NOMO-1 (cell line): Measurements from ENCODE around the gene RBM41.
"Not testable (repeated sequence)": the region's sequence is repeated elsewhere in the genome, so short reads cannot be mapped to it uniquely, and the experiment has no call there.

ENCODE experiments used
- DNase-seq, 2 experiments: peaks; one replicate each; lab custom pipeline; 2025; ENCODE audit not compliant: unreplicated experiment in 2 of 2; lab: John Stamatoyannopoulos, UW

Gene RBM41

DNA sequence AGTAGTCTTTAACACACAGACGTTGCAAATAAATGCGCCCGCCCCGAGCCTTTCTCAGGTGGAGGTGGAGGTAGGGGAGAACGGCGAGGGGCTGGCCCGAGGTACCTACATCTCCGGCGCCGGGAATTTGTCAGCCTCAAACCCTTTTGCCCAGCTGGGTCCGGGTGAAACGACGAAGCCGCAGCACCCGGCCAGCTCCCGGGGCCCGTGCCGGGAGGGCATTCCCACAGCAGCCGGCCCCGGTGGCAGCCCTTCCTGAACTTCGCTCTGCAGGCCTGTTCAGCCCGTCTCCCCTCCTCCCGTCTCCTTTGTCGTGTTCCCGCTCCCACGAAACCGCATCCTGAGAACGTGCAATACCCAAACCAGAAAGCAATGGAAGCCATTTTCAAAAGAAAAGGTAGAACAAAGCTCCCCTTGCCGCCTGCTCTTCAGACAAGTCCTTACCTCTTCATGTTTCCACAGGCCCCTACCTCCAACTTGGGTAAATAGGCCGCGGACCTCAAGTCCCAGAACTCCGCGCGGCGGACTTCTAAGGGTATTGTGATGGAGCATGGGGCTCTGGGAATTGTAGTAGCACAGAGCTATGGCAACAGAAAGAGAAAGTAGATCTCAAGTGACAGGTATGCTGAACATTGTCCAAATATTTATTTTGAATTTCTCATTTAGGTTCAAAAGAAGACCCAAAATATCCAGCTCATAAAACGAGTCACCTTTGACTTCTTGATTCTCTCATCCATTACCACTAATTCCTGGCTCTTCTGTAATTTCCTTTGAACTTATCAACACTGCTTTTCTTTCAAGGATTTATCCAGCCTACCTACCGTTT lies at the start of gene RBM41:
Gene RBM41 (minus strand): TSS at position 501 of the 826 bp plus-strand sequence. CDS start 49 bp downstream, at position 452.
- DNase-seq = peak; percentile 35 to 58

DNA sequence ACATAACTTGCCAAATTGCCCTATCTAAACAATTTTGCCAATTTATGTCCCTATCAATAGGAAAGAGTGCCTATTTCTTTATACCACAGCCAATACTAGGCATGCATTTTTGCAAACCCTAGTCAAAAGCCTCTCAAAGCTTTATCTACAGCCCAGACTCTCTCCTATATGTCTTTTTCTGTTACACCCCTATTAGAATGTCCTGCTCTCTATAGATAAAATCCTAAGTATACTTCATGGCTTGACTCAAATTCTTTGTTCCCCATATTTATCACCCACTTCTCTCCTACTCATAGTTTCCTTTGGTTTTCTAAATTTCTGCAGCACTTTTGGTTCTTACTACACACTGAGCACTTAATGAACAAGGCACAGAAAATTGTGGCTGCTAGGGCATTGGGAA lies 49.6 kb upstream of the RBM41 start:
- no peak for DNase-seq

DNA sequence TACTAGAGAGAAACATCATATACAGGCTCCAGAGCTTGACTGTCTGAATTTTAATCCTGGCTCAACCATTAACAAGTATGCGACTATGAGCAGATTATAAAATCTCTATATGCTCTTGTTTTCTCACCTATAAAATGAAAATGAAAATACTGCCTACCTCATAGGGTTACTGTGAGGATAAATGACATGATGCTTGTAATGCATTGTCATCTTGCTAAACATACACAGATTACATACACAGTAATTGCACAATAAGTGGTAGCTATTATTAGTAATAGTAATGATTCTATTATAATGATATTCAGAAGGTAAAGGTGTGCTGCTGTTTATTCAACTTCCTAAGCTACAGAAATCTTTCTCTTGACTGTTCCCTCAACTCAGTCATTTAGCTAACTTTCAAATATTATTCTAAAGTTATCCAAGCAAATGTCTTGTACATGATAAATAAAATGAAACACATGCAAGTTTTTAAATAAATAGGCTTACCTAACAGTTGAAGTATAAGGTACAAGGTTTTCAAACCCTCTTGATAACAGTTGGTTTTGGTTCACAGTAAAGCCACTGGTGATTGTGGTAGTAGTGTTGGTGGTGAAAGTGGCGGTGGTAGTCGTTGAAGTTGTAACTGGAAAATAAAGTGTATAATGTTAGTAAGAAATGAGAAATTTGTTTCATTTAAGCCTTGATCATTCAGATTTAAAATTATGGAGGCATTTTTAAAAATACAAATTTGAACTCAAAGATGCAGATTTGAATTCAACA lies 48.7 kb upstream of the RBM41 start:
- no peak for DNase-seq

DNA sequence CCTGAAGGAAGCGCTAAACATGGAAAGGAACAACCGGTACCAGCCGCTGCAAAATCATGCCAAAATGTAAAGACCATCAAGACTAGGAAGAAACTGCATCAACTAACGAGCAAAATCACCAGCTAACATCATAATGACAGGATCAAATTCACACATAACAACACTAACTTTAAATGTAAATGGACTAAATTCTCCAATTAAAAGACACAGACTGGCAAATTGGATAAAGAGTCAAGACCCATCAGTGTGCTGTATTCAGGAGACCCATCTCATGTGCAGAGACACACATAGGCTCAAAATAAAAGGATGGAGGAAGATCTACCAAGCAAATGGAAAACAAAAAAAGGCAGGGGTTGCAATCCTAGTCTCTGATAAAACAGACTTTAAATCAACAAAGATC lies 39.0 kb upstream of the RBM41 start:
- not testable (repeated sequence) for DNase-seq

DNA sequence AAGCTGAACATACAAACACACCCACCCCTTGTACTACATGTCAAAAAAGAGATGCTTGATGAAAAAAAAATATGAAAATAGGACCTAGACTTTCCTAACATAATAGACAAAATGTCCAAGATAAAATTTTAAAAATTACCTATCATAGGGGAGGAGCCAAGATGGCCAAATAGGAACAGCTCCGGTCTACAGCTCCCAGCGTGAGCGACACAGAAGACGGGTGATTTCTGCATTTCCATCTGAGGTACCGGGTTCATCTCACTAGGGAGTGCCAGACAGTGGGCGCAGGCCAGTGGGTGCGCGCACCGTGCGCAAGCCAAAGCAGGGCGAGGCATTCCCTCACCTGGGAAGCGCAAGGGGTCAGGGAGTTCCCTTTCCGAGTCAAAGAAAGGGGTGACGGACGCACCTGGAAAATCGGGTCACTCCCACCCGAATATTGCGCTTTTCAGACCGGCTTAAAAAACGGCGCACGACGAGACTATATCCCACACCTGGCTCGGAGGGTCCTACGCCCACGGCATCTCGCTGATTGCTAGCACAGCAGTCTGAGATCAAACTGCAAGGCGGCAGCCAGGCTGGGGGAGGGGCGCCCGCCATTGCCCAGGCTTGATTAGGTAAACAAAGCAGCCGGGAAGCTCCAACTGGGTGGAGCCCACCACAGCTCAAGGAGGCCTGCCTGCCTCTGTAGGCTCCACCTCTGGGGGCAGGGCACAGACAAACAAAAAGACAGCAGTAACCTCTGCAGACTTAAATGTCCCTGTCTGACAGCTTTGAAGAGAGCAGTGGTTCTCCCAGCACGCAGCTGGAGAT lies 37.2 kb upstream of the RBM41 start:
- DNase-seq = not testable (repeated sequence)

DNA sequence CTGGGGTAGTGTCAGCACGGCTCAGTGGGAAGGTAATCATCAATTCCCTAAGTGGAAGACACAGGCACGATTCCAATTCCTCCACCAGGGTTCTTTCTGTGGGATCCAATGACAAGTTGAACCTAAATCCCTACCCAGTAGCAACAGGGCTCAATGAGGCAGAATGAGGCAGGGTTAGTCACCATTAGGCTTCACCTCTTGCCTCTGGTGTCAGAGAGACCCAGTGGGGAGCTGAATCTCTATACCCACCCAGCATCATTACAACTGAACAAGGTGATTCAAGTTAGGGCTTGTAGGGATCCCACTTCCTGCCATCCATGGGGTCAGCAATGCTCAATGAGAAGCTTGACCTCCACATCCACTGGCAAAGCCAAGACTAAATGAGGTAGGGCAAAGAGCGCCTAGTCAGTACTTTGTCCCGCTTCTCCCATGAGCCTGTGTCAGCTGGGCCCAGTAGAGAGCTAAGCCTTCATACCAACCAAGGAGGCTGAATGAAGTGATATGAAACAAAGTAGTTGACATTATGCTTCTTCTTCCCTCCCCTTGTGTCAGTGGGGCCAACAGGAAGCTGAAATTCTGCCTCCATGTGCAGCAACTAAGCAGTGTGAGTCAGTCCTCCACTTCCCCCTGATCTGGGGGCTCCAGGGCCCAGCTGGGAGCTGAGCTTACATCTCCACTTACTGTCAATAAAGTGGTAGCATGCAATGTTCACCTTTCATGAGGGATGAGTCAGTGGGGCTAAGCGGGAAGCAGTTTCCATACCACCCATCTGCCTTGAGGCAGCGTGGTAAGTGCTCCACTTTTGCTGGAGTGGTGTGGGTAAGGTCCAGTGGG lies 36.4 kb upstream of the RBM41 start:
- no peak for DNase-seq

DNA sequence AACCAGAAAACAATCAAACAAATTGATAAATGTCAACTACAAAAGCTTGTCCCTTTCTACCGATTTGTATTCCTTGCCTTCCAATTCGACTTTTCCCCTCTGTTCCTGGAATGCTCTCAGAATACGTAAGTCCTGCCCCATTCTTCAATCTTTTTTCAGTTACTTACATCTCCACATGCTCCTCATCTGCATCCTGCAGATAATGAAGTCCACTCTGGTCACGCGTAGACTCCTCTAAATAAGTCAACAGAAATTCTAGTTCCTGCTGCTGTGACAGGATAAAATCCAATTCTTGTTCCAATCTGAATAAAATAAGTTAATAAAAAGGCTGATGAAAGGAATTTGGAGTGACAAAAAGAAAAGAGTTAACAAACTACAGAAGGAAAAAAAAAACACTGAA lies 34.4 kb upstream of the RBM41 start:
- no peak for DNase-seq

DNA sequence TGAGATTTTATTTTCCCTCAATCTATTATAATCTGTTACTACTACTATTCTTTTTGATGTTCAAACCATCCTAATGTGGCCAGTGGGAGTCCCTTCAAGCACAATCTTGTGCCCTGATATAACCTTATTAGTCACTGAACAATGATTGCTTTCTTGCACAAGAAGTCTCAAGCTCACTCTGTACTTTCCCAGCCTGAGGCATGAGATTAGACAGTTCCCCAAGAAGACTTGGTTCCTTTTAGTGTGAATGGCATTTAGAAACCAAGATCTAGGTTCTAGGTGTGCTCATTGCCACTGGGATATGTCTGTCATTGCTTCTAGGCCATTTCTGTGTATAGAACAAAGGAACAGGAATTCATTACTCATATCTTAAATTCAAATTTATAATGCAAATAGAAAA lies 28.0 kb upstream of the RBM41 start:
- no peak for DNase-seq

DNA sequence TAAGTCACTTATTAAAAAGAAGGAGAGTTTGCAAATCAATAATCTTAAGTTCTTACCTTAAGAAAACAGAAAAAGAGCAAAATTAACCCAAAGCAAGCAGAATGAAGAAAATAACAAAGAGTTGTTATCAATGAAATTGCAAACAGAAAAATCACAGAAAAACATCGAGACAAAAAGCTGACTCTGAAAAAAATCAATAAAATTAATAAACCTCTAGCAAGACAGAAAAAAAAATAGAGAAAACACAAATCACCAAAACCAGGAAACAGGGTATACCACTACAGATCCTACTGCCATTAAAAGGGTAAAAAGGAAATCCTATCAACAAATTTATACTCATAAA lies 17.3 kb upstream of the RBM41 start:
- no peak for DNase-seq

DNA sequence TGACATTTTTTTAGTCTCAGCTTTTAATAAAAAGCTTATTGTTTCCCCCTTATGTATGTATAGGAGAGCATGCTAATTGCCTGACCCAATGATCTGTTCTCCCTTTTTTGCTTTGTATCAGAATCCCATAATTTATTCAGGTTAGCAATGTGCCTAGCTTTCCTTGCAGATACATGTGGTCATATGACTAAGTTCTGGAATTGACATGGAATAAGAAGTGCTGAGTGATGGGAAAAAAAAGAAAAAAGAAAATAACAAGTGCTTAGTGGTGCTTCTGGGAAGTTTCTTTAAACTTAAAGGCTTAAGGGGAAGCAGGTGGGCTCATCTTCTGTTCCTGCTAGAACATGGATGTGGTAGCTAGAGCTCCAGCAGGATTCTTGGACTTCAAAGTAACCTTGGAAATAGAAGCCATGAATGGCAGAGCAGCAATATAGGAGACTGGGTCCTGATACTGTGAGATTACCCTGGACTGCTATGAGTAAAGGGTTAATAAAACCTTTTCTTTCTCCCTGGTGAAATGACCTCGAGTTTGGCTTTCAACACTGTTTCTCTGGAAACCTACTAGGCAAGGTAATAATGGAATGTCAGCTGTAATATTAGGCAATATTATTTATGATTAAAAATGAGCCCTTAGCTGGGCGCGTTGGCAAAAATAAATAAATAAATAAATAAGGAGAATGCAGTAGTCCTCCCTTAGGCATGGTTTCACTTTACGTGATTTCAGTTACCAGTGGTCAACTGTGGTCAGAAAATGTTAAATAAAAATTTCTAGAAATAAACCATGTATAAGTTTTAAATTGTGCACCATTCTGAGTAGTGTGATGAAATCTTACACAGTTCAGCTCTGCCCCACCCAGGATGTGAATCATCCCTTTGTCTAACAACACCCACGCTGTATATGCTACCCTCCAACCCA lies 16.7 kb upstream of the RBM41 start:
- DNase-seq = no peak

DNA sequence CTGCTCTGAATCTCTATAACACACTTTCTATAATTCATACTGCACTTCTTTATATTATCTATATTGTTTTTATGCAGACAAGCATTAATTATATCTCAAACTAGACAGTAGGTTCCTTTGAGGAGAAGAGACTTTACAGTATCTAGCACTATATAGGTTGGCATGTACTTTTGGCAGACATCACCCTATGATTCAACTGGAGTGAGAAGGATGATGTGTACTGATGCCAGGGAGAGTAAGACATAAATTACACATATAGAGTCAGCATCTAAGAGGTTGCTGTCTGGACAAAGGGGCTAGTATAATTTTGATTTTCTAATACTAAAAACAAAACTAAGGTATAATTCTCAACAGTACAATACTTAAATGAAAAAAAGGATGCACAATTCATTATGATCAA lies 5.1 kb upstream of the RBM41 start:
- no peak for DNase-seq

DNA sequence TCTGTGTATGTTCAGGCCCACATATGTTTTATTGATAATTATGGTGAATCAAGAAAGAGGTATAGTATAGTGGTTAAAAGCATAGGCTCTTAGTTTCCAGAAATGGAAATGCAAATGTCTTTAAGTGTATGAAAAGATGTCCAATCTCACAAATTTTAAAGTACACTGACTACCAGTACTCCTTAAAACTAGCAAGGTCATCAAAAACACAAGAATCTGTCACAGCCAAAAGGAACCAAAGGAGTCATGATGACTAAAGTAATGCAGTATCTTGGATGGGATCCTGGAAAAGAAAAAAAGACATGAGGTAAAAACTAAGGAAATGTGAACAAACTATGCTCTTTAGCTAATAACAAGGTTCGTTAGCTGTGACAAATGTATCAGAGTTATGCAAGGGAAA lies 661 bp upstream of the RBM41 start:
- DNase-seq = no peak

DNA sequence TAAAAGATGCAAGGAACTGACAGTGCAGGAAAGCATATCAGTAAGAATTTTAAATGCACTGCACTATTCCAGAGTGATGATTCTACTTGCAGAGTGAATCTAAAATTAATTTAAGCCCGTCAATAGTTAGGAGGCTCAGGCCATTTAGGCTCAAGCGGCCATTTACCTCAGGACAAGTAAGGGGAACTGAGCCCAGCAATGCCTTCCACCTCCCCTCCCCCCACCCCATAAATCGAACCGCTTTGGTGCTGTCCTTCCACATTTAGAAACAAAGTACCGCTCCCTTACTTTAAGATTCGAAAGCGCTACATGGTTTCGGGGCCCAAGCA lies 665 bp downstream of the RBM41 start:
- no peak for DNase-seq

DNA sequence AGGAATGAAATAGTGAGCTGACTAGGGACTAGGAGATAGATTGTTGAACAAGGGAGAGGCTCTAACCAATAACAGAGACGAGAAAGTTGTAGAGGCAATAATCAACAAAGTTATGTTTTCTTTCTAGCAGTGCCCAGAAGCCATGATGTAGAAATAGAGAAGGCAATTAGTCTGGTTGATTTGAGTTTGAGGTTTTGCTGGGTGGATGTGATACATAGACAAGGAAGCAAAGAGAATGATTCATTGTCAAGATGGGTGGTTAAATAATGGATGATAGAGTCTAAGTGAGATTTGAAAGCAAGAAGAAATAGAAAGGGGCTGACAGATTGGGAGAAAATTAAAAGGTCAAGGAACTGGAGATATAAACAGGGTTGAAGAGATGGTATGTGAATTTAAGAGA lies 11.2 kb downstream of the RBM41 start:
- peak in 1 of 2 experiments; percentile 5 for DNase-seq

DNA sequence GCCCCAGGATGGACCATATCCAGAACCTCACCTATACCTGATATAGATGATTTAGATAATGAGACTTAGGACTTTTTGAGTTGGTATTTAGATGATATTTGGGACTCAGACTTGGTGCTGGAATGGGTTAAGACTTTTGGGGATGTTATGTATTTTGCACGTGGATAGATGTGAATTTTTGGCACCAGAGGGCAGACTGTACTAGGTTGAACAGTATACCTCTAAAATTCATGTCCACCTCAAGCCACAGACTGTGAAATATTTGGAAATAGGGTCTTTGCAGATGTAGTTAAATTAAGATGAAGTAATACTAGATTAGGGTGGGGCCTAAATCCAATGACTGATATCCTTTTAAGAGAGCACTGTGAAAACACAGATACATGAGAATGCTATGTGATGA lies 15.6 kb downstream of the RBM41 start:
- no peak for DNase-seq

DNA sequence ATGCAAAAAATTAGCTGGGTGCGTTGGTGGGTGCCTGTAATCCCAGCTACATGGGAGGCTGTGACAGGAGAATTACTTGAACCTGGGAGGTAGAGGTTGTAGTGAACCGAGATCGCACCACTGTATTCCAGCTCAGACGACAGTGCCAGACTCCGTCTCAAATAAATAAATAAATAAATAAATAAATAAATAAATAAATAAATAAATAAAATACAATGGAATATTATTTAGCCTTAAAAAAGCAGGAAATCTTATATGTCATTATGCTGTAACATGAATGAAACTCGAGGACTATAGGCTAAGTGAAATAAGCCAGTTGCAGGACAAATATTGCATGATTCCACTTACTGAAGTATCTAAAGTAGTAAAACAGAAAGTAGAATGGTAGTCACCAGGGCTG lies 42.5 kb downstream of the RBM41 start:
- no peak for DNase-seq

DNA sequence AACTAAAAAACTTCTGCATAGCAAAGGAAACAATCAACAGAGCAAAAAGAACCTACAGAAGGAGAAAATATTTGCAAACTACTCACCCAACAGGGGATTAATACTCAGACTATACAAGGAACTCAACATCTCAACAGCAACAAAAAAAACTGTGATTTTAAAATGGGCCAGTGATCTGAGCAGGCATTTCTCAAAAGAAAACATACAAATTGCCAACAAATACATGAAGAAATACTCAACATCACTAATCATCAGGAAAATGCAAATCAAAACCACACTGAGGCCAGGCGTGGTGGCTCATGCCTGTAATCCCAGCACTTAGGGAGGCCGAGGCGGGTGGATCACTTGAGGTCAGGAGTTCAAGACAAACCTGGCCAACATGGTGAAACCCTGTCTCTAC lies 60.9 kb downstream of the RBM41 start:
- DNase-seq = not testable (repeated sequence)

DNA sequence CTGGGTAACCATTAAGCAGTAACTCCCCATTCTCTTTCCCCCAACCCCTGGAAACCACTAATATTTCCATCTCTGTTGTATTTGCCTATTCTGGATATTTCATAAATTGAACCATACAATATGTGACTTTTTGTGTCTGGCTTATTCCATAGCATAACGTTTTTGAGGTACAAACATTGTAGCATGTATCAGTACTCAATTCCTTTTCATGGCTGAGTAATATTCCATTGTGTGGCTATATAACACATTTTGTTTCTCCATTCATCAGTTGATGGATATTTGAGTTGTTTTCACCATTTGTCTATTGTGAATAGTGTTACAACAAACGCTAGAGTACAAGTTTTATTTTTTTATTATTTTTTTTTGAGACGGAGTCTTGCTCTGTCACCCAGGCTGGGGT lies 63.6 kb downstream of the RBM41 start:
- no peak for DNase-seq

DNA sequence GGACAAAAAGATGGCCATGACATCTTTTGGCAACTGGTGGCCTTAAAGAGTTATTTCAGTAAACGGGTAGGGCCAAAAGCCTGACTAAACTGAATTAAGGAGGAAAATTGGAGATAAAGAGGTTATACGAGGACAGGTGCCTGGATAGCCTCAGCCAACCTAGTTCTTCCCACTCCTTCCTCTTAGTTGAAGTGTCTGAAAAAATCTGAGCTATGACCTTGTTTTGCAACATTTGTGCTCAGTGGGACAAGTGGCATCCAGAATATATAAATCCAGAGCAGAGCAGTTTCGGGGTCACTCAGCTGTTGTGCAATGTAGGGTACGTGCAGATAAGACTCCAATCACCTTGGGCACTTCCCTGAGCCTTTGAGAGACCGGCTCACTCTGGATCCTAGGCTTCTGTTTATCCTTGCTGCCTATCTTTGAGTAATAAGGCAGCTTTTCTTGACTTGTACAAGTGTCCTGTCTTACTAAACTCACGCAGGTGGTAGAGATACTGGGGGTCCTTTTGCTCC lies 68.4 kb downstream of the RBM41 start:
- DNase-seq = no peak
